ENCODE results near the gene CMKLR1.

Gene CMKLR1

DNA sequence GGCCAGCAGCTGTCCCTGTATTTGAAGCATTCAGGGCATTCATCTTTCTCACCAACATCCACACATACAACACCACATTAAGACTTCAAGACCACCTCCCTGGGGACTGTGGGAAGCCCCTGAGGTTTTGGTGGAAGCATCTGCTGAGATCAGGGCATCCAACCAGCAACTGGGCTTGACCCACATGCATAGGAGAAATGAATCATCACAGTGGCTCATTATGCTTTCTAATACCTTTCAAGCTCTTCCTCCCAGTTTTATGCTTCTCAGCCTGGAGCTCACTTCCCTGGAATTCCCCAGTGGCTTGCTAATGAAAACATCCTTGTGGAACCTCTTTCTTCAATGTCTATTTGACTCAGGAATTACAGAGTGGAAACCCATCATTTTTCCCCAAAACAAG, 21.4 kb upstream of the CMKLR1 start:
- peak; percentile 73 for DNase-seq

DNA sequence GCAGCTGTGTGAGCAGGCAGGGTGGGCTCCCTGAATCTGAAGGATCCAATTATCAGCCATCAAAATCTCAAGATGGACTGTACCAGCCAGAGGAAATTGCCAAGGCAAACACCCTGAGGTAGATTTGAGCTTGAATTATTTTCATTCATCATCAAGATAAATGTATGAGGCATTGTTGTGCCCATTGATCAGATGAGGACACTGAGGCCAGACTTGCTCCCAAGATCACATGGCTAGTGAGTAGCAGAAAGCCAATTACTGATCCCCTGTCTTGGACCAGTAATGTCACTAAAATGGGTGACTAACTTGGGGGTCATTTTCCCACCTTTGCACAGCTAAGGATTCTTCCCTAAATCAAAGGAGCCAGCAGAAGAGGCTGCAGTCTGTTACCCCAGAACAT, 20.9 kb upstream of the CMKLR1 start:
- no peak for DNase-seq

DNA sequence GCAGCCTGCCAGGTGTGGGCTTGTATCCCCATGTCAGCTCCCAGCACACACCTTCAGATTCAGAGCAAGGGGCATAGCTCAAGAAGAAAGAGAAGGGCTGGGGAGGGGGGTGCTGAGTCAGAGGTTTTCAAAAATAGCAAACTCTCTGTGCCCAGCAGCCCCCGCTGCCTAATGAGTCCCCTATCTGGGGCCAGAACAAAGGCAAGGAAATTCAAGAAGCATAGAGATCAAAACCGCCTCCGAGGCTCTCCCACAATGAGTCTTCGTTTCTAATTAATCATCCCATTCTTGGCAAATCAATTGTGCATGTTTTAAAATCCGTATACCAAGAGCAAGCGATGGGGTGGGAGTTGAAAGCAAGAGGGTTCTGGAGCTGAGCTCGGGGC, 19.5 kb upstream of the CMKLR1 start:
- no peak for DNase-seq

DNA sequence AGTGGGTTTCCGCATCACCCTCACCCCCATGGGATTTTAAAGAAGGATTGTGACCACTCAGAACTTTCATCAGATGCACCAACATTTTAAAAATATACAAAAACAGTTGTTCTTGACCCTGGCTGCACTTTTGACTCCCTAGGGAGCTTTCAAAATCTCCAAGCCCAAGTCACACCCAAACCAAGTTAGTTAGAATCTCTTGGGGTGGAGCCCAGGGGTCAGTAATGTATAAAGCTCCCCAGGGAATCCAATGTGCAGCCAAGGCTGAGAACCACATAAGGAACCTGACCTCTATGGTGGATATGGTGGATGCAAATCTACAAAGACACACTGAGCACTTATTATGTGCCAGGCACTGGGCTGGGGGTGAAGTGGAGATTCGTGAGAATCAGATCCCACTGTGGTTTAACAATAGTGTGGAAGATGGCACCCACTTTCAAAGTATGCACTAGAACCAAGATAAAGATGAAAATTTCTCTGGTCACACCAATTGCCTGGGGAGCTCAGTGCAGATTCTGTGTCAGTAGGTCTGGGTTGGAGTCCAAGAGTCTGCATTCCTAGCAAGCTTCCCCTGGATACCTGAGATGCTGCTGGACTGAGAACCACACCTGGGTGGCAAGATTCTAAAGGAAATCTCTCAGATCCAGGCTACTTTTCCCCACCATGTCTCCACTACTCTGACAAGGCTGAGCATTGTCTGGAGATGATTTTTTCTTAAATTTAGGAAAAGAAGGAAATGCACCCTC, 18.9 kb upstream of the CMKLR1 start:
- DNase-seq = no peak

DNA sequence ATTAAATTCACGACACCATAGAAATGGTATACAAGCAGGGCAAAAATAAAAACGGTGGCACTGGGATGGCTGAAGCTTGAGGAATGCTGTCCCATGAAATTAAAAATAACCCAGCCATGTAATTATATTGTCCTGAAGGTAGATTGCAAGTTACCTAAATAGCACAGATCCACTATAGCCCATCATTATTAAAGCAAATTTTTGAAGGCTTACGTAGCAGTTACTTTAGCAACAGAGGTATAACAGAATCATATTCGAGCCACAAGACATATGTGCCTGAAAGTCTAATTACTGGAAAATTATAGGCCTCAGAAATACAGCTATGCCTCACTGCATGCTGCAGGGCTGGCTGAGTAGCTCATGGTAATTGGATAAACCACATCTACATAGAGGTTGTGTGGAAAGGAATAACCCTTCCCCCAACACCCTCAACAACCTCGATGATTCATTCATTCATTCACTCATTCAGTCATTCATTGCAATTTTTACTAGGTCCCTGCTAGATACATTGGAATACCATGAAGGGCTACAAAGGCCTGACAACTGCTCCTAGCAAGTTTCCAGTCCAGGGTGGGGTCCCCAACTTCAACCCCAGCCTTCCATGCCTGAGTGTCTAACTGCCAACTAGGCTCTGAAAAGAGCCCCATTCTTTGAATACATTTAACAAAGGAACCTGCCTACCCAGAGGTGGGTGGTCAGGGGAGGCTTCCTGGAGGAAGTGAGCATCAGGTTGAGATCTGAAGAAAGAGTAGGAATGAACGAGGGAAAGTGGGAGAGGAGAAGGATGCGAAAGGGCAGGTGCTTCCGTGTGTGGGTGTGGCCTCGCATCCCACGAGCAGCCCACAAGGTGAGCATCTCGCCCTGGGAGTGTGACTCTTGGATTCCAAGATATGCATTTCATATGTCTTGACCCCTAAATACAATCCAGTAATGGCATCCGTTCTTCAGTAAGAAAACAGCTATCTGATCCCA, 18.0 kb upstream of the CMKLR1 start:
- no peak for DNase-seq

DNA sequence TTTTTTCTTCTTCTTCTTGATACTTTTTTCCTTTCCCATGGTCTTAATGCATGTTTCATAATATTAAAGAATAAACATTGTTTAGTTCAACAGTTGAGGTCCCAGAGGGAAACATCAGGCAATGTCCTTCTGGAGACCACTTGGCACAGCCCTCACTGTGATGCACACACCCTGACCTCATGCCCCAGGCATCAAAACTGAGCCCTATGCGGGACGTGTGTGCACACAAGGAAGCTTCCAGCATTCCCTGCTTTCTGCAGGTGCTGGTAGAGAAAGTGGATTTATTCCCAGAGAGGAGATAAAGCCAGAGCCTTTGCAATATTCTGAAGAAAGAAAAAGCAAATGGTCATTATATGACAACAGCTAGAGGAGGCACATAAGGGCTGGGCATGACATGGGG, 16.0 kb upstream of the CMKLR1 start:
- no peak for DNase-seq

DNA sequence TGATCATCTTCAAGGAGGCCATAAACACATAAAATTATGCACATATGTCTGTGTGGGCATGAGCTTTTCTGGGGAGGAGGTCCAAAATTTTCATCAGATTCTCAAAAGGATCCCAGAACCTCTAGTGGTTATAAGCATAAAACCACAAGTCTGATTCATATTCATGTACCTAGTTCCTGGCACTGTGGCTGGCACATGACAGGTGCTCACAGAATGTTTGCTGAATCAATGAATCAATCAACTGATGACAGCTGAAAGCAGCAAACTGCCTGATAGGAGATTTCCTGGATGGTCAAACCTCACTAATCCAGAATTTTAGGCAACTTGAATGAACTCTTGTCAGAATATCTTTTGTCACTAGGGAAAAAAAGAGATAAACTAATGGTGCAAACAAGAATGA, 13.5 kb upstream of the CMKLR1 start:
- DNase-seq = no peak

DNA sequence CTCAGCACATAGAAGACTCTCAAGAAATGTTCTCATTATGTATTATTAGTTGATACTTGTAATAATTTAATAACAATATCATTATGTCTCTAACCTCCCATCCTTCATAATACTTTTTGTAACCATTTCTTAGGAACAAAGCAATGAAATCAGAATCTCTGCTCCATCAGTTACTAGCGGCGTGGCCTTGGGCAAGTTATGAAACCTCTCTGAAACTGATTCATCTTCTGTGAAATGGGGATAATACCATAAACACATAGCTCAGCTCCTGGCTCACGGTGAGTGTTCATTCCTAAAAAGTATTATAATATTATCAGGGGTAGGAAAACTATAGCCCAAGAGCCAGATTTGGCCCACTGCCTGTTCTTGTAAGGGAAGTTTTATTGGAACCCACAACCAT, 11.4 kb upstream of the CMKLR1 start:
- DNase-seq = no peak

DNA sequence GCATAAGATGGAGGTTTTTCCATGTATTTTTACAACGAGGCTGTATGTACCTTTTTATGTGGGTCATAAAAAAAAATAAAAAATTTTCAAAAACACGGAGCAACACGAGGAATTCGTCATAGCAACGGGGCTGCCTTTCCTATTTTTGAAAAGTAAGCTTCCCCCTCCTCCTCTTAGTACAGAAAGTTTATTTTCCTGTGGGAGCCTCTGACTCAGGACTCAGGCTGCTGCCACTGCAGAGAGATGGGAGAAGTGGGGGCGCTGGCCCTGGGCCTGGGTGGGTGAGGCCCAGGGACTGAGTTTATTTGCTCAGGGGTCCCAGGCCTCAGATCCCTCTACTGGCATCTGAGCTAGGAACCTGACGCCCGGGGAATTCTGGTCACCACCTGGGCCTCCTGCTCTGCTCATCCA, 10.2 kb upstream of the CMKLR1 start:
- peak; percentile 38 for DNase-seq

DNA sequence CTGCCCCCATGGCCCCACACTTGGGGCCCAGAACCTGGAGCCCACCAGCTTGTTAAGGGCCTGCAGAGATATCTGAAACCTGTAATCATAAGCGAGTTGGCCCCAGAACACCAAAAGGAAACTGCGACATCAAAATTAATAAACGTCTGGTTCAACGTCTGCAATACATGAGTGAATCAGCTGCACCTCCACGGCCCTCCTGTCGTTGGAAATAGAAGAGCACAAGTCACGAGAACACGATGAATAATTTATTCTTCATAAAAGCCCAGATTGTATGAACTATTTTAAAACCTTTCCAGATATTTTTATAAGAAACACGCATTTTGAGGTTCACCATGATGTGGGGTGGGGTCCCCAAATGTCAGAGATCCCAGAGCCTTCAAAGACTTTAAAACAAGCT, 9.7 kb upstream of the CMKLR1 start:
- no peak for DNase-seq

DNA sequence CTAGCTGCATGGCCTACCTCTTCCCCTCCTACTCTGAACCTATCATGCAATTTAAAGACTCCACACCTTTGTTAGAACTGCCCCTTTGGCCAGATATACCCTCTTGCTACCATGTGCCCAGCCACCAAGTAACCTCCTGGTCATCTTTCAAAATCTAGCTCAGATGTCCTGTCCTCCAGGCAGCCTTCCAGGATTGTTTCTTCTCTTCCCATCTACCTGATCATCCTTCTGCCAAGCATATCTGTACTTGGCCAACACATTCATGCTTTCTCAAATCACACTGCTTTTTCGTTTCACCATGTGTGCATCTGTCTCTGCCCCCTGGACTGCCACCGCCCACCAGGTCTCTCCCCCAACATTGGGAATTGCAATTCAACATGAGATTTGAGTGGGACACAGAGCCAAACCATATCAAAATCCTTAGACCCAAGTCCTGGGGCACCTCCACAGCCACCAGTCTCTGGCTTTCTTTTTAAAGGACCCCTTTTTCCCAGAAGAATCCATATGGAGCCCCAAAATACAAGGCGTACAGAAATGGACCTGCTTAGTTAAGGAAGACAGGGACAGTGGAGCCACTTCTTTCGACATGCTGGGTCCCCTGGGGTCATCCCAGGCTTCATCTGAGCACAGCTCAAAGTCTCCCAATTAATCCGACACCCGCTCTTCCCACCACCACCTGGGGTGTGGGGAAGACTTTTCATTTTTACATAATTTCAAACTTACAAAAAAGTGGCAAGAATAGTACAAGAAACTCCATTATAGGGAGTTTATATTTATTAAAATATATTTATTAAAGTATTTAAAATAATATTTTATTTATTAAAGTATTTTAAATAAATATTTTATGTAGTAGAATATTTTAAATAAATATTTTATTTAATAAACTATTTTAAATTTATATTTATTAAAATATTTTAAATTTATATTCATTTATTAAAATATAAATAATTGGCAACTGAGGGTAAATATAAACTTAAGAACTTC, 7.9 kb upstream of the CMKLR1 start:
- no peak for DNase-seq

DNA sequence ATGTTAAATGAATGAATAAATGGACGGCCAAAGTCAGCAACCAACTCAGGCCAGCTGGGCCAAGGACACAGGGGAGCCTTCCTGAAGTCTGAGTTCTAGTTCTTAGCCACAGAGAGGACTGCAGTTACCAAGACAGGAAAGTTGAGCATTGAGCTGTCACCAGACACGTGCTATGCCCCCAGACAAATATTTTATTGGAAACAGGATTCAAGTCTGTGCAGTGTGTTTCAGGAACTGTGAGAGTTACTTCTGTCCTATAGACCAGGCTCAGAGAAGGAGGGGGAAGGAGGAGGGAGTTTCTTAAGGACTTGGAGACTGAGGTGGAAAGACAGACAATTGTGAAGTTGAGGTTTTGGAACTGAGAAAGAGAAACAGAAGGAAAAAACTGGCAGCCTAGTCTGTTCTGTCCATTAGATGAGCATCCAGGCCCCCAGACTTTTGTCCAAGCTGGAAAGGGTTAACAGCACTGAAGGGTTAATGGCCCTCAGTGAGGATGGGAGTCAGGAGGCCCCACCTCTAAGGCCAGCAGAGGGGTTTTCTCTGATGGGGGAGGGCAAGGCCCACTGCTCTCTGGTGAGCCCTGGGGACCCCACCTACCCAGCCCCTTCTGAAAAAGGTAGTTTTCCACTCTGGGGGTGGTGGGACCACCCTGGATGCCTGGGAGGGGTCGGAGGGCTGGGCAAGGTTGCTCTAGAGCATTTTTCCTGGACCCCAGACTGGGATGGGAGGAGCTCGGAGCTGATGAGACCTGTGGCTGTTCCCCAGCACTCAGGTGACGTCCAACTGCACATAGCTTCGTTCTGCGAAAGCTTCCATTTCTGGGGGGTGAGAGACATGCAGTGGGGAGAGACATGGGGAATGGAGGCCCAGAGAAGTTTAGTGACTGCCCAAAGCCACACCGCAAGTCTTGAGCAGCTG, 6.9 kb upstream of the CMKLR1 start:
- DNase-seq = no peak

DNA sequence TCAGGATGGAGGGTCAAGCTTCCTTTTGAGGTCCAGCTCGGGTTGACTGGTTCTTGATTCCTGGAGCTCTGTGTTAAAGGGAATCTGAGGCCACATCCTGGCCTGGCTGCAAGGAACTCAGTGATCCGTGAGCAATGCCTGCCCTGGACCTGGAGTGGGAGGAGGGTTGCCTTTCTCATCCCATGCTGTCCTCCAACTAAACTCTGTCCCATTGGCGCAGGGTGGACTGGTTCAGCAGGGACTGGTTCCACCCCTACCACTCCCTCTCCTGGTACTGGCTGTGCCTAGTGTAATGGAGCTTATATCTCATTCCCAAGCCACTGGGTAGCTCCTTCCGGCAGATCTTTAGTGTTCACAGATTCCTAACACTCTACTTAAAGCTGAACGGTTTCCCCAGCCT, 3.9 kb upstream of the CMKLR1 start:
- no peak for DNase-seq

DNA sequence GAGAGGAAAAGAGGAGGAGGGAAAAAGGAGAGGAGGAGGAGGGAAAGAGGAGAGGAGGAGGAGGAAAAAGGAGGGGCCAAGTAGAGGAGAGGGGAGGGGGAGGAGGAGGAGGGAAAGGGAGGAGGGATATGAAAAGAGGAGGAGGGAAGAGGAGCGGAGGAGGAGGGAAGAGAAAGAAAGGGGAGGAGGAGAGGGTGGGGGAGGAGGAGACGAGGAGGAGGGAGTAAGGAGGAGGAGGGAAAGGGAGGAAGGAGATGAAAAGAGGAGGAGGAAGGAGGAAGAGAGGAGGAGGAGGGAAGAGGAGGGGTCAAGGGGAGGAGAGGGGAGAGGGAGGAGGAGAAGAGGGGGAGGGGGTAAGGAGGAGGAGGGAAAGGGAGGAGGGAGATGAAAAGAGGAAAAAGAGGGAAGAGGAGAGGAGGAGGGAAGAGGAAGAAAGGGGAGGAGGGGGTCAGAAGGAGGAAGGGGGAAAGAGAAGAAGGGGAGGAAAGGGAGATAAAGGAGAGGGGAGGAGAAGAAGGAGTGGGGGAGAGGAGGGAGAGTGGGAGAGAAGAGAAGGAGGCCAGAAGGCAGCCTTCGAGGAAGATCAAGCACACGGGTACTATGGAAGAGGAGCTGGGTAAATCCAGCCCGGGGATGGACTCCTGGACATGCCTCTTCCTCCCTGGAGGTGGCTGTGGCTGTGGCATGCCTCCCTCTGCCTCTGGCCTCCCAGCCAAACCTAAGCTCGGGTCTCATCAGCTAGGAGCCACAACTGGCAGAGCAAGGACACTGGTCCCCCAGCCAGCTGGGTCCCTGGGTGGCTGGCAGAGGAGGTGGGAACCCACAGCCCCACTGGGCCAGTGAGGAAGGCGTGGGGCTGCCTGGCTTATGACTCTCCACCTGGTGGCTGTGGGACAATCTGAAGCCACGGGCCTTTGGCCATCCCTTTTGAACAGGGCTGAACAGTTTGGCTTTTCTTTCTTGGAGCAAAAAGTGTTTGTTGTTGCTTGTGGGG, 3.0 kb upstream of the CMKLR1 start:
- DNase-seq = no peak

DNA sequence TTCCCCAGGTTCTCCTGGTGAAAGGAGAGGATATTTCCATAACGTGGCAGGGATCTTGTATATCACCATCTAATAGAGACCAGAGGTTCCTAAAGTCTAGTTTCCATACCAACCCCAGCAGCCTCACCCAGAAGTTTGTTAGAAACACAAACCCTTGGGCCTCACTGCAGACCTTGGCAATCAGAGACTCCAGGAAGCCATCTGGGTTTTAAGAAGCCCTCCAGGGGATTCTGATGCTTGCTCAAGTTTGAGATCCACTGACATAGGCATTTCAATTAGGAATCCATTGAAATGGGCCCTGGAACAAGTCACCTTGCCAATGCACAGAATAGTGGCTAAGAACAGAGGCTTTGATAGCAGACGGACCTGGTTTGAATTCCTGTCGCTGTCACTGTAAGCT, 2.2 kb upstream of the CMKLR1 start:
- no peak for DNase-seq

DNA sequence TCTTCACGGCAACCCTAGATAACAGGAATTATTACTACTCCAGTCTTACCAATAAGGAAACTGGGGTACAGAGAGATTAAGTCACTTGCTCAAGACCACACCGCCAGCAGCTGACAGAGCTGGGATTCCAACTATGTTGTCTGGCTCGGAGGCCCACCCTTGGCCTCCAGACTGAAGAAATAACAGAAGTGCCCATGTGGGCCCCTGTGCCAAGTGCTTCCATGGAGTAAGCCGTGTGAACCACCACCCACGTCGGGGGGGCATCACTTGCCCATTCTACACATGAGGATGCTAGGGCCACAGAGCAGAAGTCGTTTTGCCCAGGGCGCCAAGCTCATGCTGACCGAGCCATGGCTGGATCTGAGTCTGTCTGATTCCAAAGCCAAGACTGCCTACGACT, 926 bp upstream of the CMKLR1 start:
- DNase-seq = no peak

DNA sequence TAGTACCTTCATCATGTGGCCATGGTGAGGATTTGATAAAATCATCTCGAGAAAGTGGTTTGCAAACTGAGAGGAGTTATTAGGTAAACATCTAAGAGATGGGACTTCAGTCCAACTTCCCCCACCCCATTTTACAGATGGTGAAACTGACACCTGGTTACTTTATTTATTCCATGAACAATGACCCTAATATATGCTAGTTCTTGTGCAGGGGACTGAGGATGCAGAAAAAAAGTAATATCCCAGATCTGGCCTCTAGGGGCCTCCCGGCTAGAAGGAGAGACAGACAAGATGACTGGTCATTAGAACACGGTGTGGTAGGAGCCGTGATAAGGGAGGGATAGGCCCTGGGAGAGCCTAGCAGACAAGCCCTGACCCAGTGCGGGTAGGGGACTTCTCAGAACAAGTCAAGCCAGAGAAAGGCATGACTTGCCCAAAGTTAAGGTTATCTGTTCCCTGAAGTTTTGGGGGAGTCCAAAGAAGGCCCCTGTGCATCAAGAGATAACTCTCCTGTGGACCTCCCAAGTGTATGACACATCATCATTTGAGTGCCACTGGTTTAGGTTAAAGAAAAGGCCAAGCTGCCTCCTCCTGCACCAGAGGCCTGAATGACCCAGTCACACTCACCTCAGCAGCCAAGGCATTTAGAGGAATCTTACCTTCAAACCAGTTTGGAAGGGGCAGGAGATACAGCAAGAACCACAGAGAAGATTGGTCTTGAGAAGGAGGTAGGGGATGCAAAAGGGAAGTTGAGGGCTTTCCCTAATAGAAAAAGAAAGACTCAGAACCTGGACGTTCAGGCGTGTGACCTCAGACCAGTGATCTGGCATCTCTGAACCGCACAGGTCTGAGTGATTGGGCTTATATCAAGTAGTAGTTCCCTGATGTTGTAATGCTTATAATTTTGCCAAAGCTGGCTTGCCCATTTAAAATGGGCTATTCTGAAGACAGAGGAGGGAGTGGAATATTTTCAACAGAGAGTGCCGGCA, 1.6 kb downstream of the CMKLR1 start:
- DNase-seq = peak; percentile 17

DNA sequence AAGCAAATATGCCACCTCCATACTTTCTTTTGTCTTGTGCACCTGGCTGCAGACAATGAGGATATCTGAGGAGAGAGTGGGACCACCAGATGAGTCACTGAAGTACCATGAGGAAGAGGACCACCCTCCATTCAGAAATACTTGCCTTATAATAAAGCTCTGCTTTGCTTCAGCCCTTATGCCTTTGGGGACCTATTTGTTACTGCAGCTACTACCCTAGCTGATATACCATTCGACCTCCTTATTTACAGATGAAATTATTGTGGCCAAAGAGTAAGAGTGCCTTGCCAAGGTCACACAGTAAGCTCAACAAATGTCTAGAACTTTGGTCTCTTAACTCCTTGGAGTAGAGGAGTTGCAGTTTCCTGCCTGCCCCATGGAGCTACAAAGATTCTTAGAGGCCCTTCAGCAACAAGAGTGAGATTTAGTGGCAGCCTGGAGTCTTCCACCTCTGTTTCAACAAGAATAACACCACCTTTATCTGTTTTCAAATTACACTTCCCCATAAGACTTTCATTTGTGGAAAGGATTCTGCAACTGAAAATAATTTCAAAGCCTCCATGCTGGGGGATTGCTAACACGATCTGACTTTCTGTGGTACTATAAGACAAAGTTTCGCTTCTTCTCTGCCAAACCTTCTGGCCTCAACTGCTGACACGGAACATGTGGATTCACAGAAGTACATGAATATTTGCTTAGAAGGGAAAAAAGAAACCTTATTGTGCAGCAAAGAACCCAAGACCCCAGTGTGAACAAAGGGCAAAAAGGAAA, 3.6 kb downstream of the CMKLR1 start:
- DNase-seq = no peak
